ENCODE measurements around the gene NEDD8. TPM values are rescaled to one million over a fixed set of nuclear protein-coding genes. Genes with fewer than 3 reads are reported as not detected.
"Not testable (repeated sequence)": the region's sequence is repeated elsewhere in the genome, so short reads cannot be mapped to it uniquely, and the experiment has no call there.

The NEDD8 gene
- total and polyA plus RNA-seq, 2 donors (not counting 3 experiments of a cell fraction or from before 2014, with no cell fraction given), result 243 to 316 TPM

DNA sequence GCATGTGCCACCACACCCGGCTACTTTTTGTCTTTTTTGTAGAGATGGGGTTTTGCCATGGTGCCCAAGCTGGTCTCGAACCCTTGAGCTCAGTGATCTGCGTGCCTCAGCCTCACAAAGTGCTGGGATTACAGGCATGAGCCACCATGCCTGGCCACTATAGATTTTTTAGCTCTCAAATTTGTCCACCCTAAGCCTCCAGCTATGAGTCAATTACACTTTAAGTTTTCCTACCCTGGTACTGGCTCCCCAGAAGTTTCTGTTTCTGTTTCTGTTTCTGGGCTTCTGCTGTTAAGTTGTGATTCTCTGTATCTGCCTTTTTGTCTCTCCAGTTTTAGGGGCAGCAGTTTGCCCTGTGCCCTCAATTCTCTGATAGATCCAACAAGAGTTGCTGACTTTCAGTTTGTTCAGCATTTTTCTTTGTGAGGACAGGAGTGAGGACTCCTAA is 14.6 kb upstream of the NEDD8 start:
- Histone ChIP-seq H3K4me2 (ENCODE audit: insufficient read depth, low read length) (no peak overlapping the region), H3K27ac (ENCODE audit: insufficient read depth, low read depth, low read length) (no peak overlapping the region), H3K4me3 (replicated peaks in 1 of 3; ENCODE audit: insufficient read depth in 1 of 3, low read depth in 1 of 3, low read length in 3 of 3) (no peak overlapping the region), H3K27me3 (ENCODE audit: control insufficient read depth in 2 of 2, insufficient read depth in 2 of 2, low read length in 2 of 2) (no peaks in the 10 kb centered on the region), H3K9me1 (replicated peaks; ENCODE audit: control insufficient read depth, extremely low read depth, insufficient read depth, low read length) (no peaks in the 10 kb centered on the region), H3K36me3 (ENCODE audit: control insufficient read depth in 2 of 2, extremely low read depth in 1 of 2, insufficient read depth in 2 of 2, low read length in 2 of 2) (no peaks in the 10 kb centered on the region), H2AFZ (ENCODE audit: low read depth, low read length) (no peak overlapping the region), H4K20me1 (replicated peaks; ENCODE audit: control insufficient read depth, extremely low read depth, insufficient read depth, low read length) (no peaks in the 10 kb centered on the region), H3K9me3 (replicated peaks; ENCODE audit: control insufficient read depth, insufficient read depth, low read length) (no peaks in the 10 kb centered on the region), H3K4me1 (ENCODE audit: control insufficient read depth, extremely low read depth, insufficient read depth, low read length) (peaks cover 11% of the 10 kb centered on the region), H3K9ac (replicated peaks; ENCODE audit: extremely low read depth, insufficient read depth, low read length) (no peak overlapping the region), H3K79me2 (ENCODE audit: control insufficient read depth, insufficient read depth, low read length) (peaks cover 1% of the 10 kb centered on the region)
- CTCF ChIA-PET, result interaction anchor here (1.3 to 13.0 kb wide), 4 partner anchors 24 to 61 kb away, joined by 5 to 199 read pairs (median 9); partner anchors contain the start of genes CIDEB, DHRS1, MDP1 and NOP9
- dilution Hi-C loops (cut with MboI; ENCODE audit: extremely low pct_ligation_motif_present, low sequenced_read_pairs), result no loop called here
- TF ChIP-seq, protein P1, sequence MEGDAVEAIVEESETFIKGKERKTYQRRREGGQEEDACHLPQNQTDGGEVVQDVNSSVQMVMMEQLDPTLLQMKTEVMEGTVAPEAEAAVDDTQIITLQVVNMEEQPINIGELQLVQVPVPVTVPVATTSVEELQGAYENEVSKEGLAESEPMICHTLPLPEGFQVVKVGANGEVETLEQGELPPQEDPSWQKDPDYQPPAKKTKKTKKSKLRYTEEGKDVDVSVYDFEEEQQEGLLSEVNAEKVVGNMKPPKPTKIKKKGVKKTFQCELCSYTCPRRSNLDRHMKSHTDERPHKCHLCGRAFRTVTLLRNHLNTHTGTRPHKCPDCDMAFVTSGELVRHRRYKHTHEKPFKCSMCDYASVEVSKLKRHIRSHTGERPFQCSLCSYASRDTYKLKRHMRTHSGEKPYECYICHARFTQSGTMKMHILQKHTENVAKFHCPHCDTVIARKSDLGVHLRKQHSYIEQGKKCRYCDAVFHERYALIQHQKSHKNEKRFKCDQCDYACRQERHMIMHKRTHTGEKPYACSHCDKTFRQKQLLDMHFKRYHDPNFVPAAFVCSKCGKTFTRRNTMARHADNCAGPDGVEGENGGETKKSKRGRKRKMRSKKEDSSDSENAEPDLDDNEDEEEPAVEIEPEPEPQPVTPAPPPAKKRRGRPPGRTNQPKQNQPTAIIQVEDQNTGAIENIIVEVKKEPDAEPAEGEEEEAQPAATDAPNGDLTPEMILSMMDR (IDR thresholded peaks at IDR 0.05; ENCODE audit: extremely low read depth in 1 of 2, insufficient read depth in 1 of 2, low read depth in 1 of 2, low read length in 2 of 2), result no peak
- TF ChIP-seq EZH2 (IDR thresholded peaks at IDR 0.05; ENCODE audit: borderline replicate concordance, low read depth, low read length, severe bottlenecking) (no peak), POLR2A (IDR thresholded peaks at IDR 0.05; ENCODE audit: low read depth, low read length) (no peak), MYC (IDR thresholded peaks at IDR 0.05; ENCODE audit: low read depth, low read length) (no peak), JUN (IDR thresholded peaks at IDR 0.05; ENCODE audit: borderline replicate concordance, insufficient read depth, insufficient read length, low read depth) (no peak), POLR2AphosphoS5 (IDR thresholded peaks at IDR 0.05; ENCODE audit: insufficient read depth, low read depth, low read length) (no peak)
- POLR2A ChIA-PET, result interaction anchor here (0.7 kb wide), 1 partner anchor 22 kb away, joined by 4 read pairs; no protein-coding TSS in a partner anchor
- intact Hi-C loops (cut with micrococcal nuclease), result no loop called here
- FAIRE-seq, result no peak
- no peak for DNase-seq (ENCODE audit: low read depth, low spot score)
- BruUV-seq (replicated peaks), result no TSS peak

DNA sequence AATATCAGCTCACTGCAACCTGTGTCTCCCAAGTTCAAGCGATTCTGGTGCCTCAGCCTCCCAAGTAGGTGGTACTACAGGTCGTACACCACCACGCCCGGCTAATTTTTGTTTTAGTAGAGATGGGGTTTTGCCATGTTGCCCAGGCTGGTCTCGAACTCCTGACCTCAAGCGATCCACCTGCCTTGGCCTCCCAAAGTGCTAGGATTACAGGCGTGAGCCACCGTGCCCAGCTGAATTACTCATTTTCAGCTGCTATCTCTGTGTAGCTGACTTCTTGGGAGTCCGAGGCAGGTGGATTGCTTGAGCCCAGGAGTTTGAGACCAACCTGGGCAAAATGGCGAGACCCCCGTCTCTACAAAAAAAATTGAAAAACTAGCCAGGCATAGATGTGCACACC is 13.2 kb upstream of the NEDD8 start:
- FAIRE-seq; H3K27ac ChIP-seq (ENCODE audit: insufficient read depth, low read depth, low read length); BruUV-seq (replicated peaks); H2AFZ ChIP-seq (ENCODE audit: low read depth, low read length); H3K36me3 ChIP-seq (ENCODE audit: control insufficient read depth in 2 of 2, extremely low read depth in 1 of 2, insufficient read depth in 2 of 2, low read length in 2 of 2); DNase-seq (ENCODE audit: low read depth, low spot score); dilution Hi-C loops (cut with MboI; ENCODE audit: extremely low pct_ligation_motif_present, low sequenced_read_pairs); H3K4me2 ChIP-seq (ENCODE audit: insufficient read depth, low read length); H3K9me1 ChIP-seq (replicated peaks; ENCODE audit: control insufficient read depth, extremely low read depth, insufficient read depth, low read length); H3K4me3 ChIP-seq (replicated peaks in 1 of 3; ENCODE audit: insufficient read depth in 1 of 3, low read depth in 1 of 3, low read length in 3 of 3); H4K20me1 ChIP-seq (replicated peaks; ENCODE audit: control insufficient read depth, extremely low read depth, insufficient read depth, low read length); H3K9ac ChIP-seq (replicated peaks; ENCODE audit: extremely low read depth, insufficient read depth, low read length); H3K27me3 ChIP-seq (ENCODE audit: control insufficient read depth in 2 of 2, insufficient read depth in 2 of 2, low read length in 2 of 2); intact Hi-C loops (cut with micrococcal nuclease); POLR2A ChIA-PET; H3K9me3 ChIP-seq (replicated peaks; ENCODE audit: control insufficient read depth, insufficient read depth, low read length): not testable (repeated sequence)
- Histone ChIP-seq H3K79me2 (ENCODE audit: control insufficient read depth, insufficient read depth, low read length) (peaks cover 14% of the 10 kb centered on the region), H3K4me1 (ENCODE audit: control insufficient read depth, extremely low read depth, insufficient read depth, low read length) (peaks cover 23% of the 10 kb centered on the region)
- CTCF ChIA-PET, result interaction anchor here (0.9 to 13.0 kb wide), 5 partner anchors 11 to 84 kb away, joined by 3 to 199 read pairs (median 5); partner anchors contain the start of genes CIDEB, DHRS1, IRF9 and LTB4R

All from endothelial cell of umbilical vein (primary cell).